Colonic mucosa (tissue), 4 donors: ENCODE data around the gene AGFG2. TPM values are rescaled to one million over a fixed set of nuclear protein-coding genes. Genes with fewer than 3 reads are reported as not detected.
"Not testable (repeated sequence)": the region's sequence is repeated elsewhere in the genome, so short reads cannot be mapped to it uniquely, and the experiment has no call there.

Source experiments
- DNase-seq: peaks from one replicate; pipeline ENCODE4 v3.0.0-alpha.2; 2020
- H3K27ac ChIP-seq: fragments of 200-600 bp; one replicate; pipeline ENCODE4 v1.8.0; 2021
- H3K27me3 ChIP-seq: fragments of 200-600 bp; one replicate; pipeline ENCODE4 v1.8.0; 2021
- H3K36me3 ChIP-seq: fragments of 200-600 bp; one replicate; pipeline ENCODE4 v1.8.0; 2021
- H3K4me1 ChIP-seq: fragments of 200-600 bp; one replicate; pipeline ENCODE4 v1.8.0; 2021; ENCODE audit warnings: mild to moderate bottlenecking
- H3K4me3 ChIP-seq: fragments of 200-600 bp; one replicate; pipeline ENCODE4 v1.8.0; 2021
- H3K9ac ChIP-seq, 2 donors: one replicate each; pipeline ENCODE4 v1.7.0; 2013; ENCODE audit warnings: control low read depth in 2 of 2, low read depth in 2 of 2, low read length in 2 of 2
- H3K9me3 ChIP-seq: fragments of 200-600 bp; one replicate; pipeline ENCODE4 v1.8.0; 2021
- CTCF ChIP-seq: fragments of 200-600 bp; IDR thresholded peaks from one replicate; pipeline ENCODE4 v1.8.0; 2022; ENCODE audit warnings: antibody characterized with exemption, mild to moderate bottlenecking
- intact Hi-C: fragments of 100-400 bp; cut with DNase I; formaldehyde crosslinking; loops from one replicate; pipeline ENCODE4 v1.14.1; 2022
- total RNA-seq, 2 donors: library from RNA; stranded (reverse); fragmentation: NEBNext Ultra II Directional in 1 of 2; extraction: Animal tissue kit (Norgen Biotek cat#: 25700) in 1 of 2; gene quantifications; one replicate each; pipeline ENCODE4 v1.2.1, GENCODE V29; 2021
- donor health status: healthy.
- donor health status: DM: no; HTN: no; CAD: no.
- donor health status: DM: no; HTN: no; CAD: no.

The AGFG2 gene
- total RNA-seq, 2 donors from 2014 or later: 81.3 to 97.4 TPM

GRCh38 chr7:100492738-100493475 lies 46.1 kb upstream of the AGFG2 start:
- H3K27ac ChIP-seq: no peak overlapping the region
- no peaks in the 10 kb centered on the region for H3K36me3 ChIP-seq
- no peak overlapping the region for H3K9ac ChIP-seq
- peaks cover 7% of the 10 kb centered on the region for H3K4me1 ChIP-seq
- DNase-seq: no peak
- no peaks in the 10 kb centered on the region for H3K27me3 ChIP-seq
- no peaks in the 10 kb centered on the region for H3K9me3 ChIP-seq
- no peak for TF ChIP-seq CTCF
- peak overlapping the region; percentile 35 for H3K4me3 ChIP-seq
- intact Hi-C loops: no loop called here

- no peaks in the 10 kb centered on the region for H3K9me3 ChIP-seq
- H3K27ac ChIP-seq: no peak overlapping the region
- H3K36me3 ChIP-seq: no peaks in the 10 kb centered on the region
- peak overlapping the region; percentile 35 for H3K4me3 ChIP-seq
- peaks cover 7% of the 10 kb centered on the region for H3K4me1 ChIP-seq
- peak overlapping the region in 1 of 2 donors; percentile 43 for H3K9ac ChIP-seq
- no peak for DNase-seq
- H3K27me3 ChIP-seq: no peaks in the 10 kb centered on the region
- TF ChIP-seq CTCF: no peak
- intact Hi-C loops: no loop called here
Measured at GRCh38 chr7:100493476-100494264, 45.3 kb upstream of the AGFG2 start.

- no peak overlapping the region for H3K4me3 ChIP-seq
- H3K4me1 ChIP-seq: peaks cover 7% of the 10 kb centered on the region
- no peak overlapping the region for H3K9ac ChIP-seq
- H3K36me3 ChIP-seq: no peaks in the 10 kb centered on the region
- H3K27ac ChIP-seq: no peak overlapping the region
- no peaks in the 10 kb centered on the region for H3K27me3 ChIP-seq
- DNase-seq: no peak
- no peak for TF ChIP-seq CTCF
- H3K9me3 ChIP-seq: no peaks in the 10 kb centered on the region
- intact Hi-C loops: no loop called here
Measured at GRCh38 chr7:100496509-100496908, 42.5 kb upstream of the AGFG2 start.

GRCh38 chr7:100500743-100501142 lies 38.3 kb upstream of the AGFG2 start:
- H3K4me1 ChIP-seq, H3K4me3 ChIP-seq, H3K9ac ChIP-seq, H3K27ac ChIP-seq, H3K27me3 ChIP-seq, intact Hi-C loops, H3K9me3 ChIP-seq, H3K36me3 ChIP-seq, DNase-seq: not testable (repeated sequence)

GRCh38 chr7:100504031-100504430 lies 35.0 kb upstream of the AGFG2 start:
- H3K4me1 ChIP-seq, H3K27me3 ChIP-seq, H3K27ac ChIP-seq, H3K36me3 ChIP-seq, H3K9me3 ChIP-seq, intact Hi-C loops, H3K4me3 ChIP-seq, DNase-seq, H3K9ac ChIP-seq: not testable (repeated sequence)

- DNase-seq: no peak
- intact Hi-C loops: no loop called here
- H3K4me3 ChIP-seq: no peak overlapping the region
- no peak for TF ChIP-seq CTCF
- H3K27ac ChIP-seq: no peak overlapping the region
- no peak overlapping the region for H3K9ac ChIP-seq
- H3K27me3 ChIP-seq: no peaks in the 10 kb centered on the region
- H3K36me3 ChIP-seq: no peaks in the 10 kb centered on the region
- no peaks in the 10 kb centered on the region for H3K9me3 ChIP-seq
- no peaks in the 10 kb centered on the region for H3K4me1 ChIP-seq
Measured at GRCh38 chr7:100504887-100505611, 34.0 kb upstream of the AGFG2 start.
